Astrocyte of the hippocampus (primary cell): ENCODE data around the gene AATF.
A peak's percentile ranks its signal among the peaks of the same experiment; 100 is the strongest.

Experiments used
- DNase-seq: peaks from one replicate; pipeline ENCODE4 v3.0.0; 2011; ENCODE audit warnings: low read depth, low spot score

AATF gene

DNA sequence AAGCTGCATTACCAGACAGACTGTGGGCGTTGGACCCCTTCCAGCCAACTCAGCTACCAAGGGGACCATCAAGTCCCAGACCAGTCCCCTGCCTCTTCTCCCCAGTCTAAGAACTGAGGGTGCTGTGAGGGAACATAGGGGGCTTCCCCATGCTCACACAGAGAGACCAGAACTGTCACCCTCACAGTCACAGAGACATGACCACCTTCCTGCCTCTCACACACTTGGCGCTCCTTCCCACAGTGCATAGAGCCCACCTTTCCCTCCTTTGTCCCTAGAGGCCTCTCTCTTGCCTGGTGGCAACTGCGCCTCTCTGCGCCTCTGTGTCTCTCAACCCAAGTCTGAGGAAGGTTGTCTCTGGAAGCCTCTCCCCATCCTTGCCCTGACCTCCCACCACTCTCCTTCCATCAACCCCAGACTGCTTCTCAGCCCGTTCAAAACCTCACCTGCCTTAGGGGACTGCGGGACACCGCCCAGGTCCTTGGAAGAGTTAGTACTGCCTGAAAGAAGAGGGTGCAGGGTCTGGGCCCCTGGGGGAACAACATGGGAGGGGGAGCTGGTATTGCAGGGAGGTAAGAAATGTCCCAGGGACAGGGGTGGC lies 17.6 kb upstream of the AATF start:
- no peak for DNase-seq

DNA sequence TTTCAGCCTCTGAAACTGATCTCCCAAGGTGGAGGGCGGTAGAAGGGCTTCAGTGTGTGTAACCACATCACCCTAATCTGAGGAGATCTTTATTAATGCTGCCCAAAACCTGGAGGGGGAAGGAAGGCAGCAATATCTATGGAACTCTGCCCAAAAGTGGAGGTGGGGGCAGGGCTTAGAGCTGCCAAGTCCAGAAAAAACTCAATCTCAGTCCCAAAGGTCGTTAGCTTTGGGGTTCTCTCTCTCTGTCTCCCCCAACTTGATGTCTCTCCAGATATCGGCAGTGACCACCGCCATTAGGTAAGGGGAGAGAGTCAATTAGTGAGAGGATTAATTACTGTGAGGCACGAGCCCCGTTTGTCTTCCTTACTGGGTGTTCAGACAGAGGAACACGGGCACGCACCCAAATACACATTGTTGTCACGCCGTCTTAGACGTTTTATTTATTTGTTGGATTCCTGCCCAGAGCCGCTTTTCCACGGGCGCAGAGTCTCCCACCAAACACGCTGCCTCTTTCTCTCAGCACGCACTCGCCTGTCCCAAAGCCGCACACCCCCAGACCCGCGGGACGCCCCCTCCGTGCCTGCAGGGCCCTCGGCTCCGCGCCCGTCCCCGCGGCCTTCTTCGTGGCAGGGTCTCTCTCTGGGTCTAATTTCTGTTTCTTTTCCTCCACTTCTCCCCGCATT lies 16.9 kb upstream of the AATF start:
- DNase-seq = peak; percentile 18

DNA sequence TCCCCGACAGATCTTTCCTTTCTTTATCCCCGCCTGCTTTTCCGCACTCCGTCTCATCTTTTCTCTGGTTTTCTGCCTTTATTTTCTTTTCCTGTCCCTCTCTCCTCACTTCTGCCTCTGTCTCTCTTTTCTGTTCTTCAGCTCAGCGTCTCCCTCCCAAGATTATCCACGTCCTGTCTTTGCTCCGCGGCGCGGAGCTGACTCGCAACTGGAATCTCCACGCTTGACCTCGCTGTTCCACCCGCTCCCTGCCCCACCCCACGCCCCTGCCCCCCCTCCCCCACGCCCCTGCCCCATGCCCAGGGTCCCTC lies 16.4 kb upstream of the AATF start:
- DNase-seq = no peak

DNA sequence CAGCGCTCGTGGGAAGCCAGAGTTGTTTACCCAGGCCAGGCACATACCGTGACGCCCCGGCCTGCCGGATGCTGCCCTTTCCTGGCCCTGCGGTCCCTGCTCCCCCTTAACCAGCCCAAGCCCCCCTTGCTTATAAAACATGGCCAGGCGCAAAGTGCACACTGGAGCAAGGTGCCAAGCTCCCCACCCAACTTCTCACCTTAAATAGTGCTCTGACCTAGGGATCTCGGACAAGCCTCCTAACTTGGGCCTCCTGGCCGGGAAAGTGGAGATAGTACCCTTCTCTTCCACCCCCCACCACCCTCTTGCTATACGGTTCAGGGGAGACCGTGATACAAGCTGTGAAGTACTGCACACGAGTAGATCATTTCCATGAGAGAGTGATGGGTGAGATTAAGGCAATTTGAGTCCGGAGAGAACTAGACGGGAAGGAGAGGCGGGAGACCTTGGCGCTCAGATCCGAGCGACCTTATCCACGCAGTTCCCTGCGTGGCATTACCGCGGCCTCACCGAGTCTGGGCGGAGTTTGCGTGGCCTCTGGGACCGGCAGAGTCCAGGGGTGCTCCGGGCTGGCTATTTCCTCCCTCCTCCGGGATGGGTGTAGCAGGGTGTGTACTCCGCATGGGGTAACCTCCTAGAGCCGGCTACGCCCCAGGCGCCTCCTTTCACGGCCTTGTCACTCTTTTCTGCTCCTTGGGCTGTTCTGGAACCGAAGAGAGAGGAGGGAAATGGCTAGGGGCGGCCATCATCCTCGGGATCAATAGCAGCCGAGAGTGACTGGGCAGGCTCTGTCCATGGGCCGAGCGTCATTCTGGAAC lies 15.9 kb upstream of the AATF start:
- DNase-seq = peak; percentile 16

GRCh38 chr17:36933512-36934143 lies 15.1 kb upstream of the AATF start:
- DNase-seq = peak; percentile 16

DNA sequence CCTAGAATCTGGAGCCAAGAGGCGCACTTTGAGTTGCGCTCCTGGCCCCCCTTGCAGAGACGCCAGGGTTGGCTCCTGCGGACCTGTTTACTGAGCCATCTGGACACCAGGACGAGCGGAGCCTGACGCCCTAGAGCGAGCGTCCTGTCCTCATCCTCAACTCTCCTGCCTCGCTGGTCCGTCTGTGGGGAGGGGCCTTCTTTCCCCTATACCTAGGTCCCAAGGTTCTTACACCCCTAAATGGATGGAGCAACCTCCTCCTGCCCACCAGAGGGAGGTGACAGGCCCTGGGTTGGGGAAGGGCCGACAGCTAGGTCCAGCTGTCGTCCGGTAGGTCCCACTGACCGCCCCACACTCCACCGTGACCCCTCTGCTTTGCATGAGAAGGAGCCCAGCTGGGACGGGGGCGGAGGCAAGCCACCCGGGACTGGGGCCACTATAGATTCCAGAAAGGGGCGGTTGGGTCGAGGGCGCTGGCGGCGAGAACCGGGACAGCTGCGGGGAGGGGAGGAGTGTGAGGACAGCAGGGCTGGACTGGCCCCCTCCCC lies 14.5 kb upstream of the AATF start:
- no peak for DNase-seq

GRCh38 chr17:36934692-36935630 lies 13.8 kb upstream of the AATF start:
- peak; percentile 44 for DNase-seq

GRCh38 chr17:36935671-36936454 lies 12.9 kb upstream of the AATF start:
- peak; percentile 23 for DNase-seq

GRCh38 chr17:36936455-36937000 lies 12.2 kb upstream of the AATF start:
- peak; percentile 49 for DNase-seq

DNA sequence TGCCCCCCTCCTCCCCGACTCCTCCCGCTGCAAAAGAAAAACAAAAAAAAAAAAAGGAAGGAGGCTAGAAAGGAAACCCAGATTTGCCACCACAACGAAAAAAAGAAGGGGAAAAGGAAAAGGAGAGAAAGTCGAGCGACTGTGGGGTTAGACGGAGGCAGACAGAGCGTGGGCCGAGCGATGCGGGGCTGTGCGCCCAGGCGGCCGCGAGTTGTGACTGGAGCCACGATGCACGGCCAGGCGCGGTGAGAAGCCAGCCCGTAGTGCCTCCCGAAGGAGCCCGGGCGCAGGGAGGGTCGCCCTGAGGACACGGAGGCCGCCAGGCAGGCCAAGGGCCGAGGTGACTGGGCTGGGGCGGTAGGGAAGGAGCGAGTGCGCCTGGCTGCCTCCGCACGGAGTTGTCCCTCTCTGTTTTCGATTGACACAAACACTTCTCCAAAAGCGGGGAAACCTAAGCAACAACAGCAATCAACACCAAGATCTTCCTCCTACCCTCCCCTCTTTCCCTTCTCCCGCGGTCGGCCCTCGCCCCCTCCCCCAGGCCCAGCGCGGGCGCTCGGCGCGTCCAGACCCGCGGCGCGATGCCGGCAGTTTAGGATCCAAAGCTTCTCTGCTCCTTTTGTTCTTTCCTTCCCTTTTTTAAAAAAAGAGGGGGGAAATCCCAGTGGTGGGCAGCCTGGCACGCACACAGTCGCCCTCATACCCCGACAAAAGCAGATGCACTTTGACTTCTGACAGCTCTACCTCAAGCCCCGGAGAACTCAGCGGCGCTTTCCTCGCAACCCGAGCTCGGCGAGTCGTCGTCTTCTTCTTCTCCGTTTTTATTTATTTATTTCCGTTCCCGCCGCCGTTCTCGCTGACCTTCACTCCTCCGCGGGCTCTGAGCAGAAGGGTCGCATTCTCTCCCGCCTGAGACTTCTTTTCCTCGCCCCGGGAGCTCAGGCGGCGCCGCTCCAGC lies 11.5 kb upstream of the AATF start, which contains the start of gene LHX1:
Gene LHX1 (plus strand): TSS at position 475 of the 958 bp plus-strand sequence. CDS start 723 bp downstream, outside the sequence.
- peak; percentile 43 for DNase-seq

GRCh38 chr17:36937959-36938565 lies 10.7 kb upstream of the AATF start:
- DNase-seq = peak; percentile 45

DNA sequence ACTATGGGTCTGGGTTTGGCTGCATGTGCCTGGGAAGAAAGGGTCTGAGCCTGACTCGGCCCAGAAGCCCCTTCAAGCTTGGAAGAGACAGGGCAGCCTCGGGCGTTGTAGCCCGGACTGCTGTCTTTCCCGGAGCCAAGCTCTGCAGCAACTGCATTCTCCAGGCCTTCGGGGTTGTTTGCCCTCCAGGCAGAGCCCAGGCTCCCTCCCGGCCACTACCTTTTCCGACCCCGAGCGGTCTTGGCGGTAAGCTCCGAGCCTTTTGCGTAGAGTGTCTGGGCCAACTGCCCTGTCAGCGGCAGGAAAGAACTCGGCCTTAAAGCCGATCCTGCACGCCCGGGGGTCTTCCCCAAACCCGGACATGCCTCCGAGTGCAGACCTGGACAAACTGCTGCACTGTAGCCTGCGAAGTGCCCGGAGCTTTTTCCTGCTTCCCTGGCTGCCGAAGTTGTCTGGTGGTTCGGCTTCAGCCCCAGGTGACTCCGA lies 10.1 kb upstream of the AATF start:
- peak; percentile 21 for DNase-seq

GRCh38 chr17:36939052-36939801 lies 9.5 kb upstream of the AATF start:
- DNase-seq = peak; percentile 20

- no peak for DNase-seq
Observed at GRCh38 chr17:36939802-36940312, 8.9 kb upstream of the AATF start.

- DNase-seq = no peak
Observed at GRCh38 chr17:36940313-36941264, 8.2 kb upstream of the AATF start.
